ENCODE data around the gene GLRX. TPM values are rescaled to one million over a fixed set of nuclear protein-coding genes. Genes with fewer than 3 reads are reported as not detected.
A peak's percentile ranks its signal among the peaks of the same experiment; 100 is the strongest.

Gene GLRX
- total RNA-seq, 2 experiments from 2014 or later: 21.0 to 31.5 TPM

DNA sequence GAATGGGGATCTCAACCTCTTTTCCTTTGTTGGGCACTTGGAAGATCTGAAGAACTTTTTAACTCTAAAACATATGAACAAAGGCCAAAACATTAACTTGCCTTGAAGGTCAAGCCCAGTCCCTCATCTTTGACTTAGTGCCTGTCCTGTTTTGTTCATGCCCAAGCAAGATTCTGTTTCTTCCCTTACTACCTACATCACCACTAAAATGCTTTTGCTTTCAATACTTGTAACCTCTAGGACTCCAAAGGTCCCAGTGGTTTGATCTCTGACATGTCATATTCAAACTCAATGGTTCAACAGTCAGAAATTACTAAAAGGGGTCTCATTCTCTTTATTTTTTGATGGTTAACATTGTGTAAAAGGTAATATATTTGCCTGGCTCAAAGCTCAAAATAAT lies 24.0 kb downstream of the GLRX start:
- ChIA-PET POLR2A (interaction anchor here (0.6 kb wide), 1 partner anchor 11 kb away, joined by 3 read pairs; no protein-coding TSS in a partner anchor), CTCF (interaction anchor here (0.6 to 1.3 kb wide), 4 partner anchors 17 to 415 kb away, joined by 3 to 5 read pairs (median 4); no protein-coding TSS in a partner anchor)
- H3K4me3 Mint-ChIP-seq: no peak overlapping the region
- H3K27ac Mint-ChIP-seq: no peak overlapping the region
- ATAC-seq (no peak), DNase-seq (no peak)
- intact Hi-C loops (cut with DNase I, micrococcal nuclease): no loop called here
- H3K36me3 Mint-ChIP-seq (ENCODE audit: low read depth): no peaks in the 10 kb centered on the region
- no peaks in the 10 kb centered on the region for H3K9me3 Mint-ChIP-seq (ENCODE audit: low read depth)
- H3K4me1 Mint-ChIP-seq: no peaks in the 10 kb centered on the region
- no peaks in the 10 kb centered on the region for H3K27me3 Mint-ChIP-seq

DNA sequence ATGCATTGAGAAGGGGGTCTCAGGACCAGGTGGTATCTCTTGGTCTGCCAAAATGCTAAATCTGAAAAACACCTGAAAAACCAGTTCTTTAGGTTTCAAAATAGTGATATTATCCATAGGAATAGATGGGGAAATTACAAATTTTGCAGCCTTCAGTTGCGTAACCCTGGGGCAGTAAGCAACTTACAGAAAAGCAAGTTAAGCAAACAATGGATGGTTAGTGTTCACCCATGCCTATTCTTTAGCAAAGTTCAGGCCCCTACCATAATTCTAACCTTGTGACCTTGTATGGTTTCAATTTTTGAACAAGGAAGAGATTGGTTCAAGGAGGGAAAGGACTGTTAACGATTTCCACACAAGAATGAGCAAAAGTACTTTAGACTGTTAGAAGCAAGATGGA lies 24.5 kb downstream of the GLRX start:
- CTCF ChIA-PET: interaction anchor here (1.3 to 1.7 kb wide), 2 partner anchors 16 to 49 kb away, joined by 3 to 5 read pairs; no protein-coding TSS in a partner anchor
- Mint-ChIP-seq H3K27me3 (no peaks in the 10 kb centered on the region), H3K4me3 (no peak overlapping the region)

DNA sequence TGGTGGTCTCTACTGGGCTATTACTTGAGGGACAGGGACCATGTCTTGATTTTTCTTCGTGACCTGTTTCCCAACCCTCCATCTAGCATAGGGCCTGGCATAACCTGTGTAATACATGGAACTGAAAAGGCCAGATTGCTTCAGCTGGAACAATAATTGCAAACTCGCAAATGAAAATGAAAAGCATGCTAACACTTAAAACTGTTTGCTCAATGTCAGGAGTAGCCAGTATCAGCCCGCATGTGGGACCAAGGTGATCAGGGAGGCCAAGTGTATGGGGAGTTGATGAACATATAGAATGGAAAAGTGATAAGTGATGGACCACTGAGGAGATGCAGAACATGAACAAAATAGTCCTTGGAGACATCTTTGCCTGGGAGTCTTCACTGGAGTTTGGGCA lies 25.2 kb downstream of the GLRX start:
- DNase-seq (no peak), ATAC-seq (no peak)
- Mint-ChIP-seq H3K9me3 (ENCODE audit: low read depth) (no peaks in the 10 kb centered on the region), H3K27ac (no peak overlapping the region), H3K4me3 (no peak overlapping the region), H3K27me3 (no peaks in the 10 kb centered on the region), H3K36me3 (ENCODE audit: low read depth) (no peaks in the 10 kb centered on the region), H3K4me1 (no peaks in the 10 kb centered on the region)
- intact Hi-C loops (cut with DNase I, micrococcal nuclease): no loop called here
- ChIA-PET POLR2A (no interaction called here), CTCF (interaction anchor here (0.9 to 1.7 kb wide), 2 partner anchors 12 to 15 kb away, joined by 3 read pairs; no protein-coding TSS in a partner anchor)

More for the DNA sequence above, 24.5 kb downstream of the GLRX start:
- intact Hi-C loops (cut with DNase I, micrococcal nuclease): no loop called here
- H3K9me3 Mint-ChIP-seq (ENCODE audit: low read depth): no peaks in the 10 kb centered on the region
- DNase-seq: no peak
- POLR2A ChIA-PET: interaction anchor here (0.6 kb wide), 1 partner anchor 12 kb away, joined by 3 read pairs; no protein-coding TSS in a partner anchor
- no peak overlapping the region for H3K27ac Mint-ChIP-seq
- no peak for ATAC-seq
- H3K4me1 Mint-ChIP-seq: no peaks in the 10 kb centered on the region
- H3K36me3 Mint-ChIP-seq (ENCODE audit: low read depth): no peaks in the 10 kb centered on the region

- Mint-ChIP-seq H3K36me3 (ENCODE audit: low read depth) (no peaks in the 10 kb centered on the region), H3K4me1 (no peaks in the 10 kb centered on the region), H3K27me3 (no peaks in the 10 kb centered on the region), H3K9me3 (ENCODE audit: low read depth) (no peaks in the 10 kb centered on the region), H3K4me3 (no peak overlapping the region), H3K27ac (no peak overlapping the region)
- no peak for DNase-seq
- no peak for ATAC-seq
- intact Hi-C loops (cut with DNase I, micrococcal nuclease): no loop called here
- POLR2A ChIA-PET: no interaction called here
- CTCF ChIA-PET: interaction anchor here (3.8 kb wide), 1 partner anchor 12 kb away, joined by 31 read pairs; no protein-coding TSS in a partner anchor
Measured at GRCh38 chr5:95794070-95794516, 28.4 kb downstream of the GLRX start.

DNA sequence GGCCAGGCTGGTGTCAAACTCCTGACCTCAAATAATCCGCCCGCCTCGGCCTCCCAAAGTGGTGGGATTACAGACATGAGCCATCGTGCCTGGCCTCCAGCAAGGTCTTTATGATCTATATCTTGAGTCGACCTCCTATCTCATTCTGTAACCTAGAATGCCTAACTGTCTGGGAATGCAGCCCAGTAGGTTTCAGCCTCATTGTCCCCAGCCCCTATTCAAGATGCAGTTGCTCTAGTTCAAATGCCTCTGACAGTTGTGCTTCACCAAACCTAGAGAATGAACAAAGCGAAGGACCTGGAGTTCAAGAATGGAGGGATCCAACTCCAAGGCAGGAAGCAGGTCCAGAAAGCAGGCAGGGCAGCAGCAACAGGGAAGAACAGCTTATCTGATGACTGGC lies 30.8 kb downstream of the GLRX start:
- no peak for ATAC-seq
- Mint-ChIP-seq H3K4me3 (no peak overlapping the region), H3K27ac (no peak overlapping the region), H3K9me3 (ENCODE audit: low read depth) (no peaks in the 10 kb centered on the region), H3K27me3 (no peaks in the 10 kb centered on the region), H3K4me1 (no peaks in the 10 kb centered on the region), H3K36me3 (ENCODE audit: low read depth) (no peaks in the 10 kb centered on the region)
- CTCF ChIA-PET: interaction anchor here (0.5 to 3.8 kb wide), 5 partner anchors 10 to 436 kb away, joined by 3 to 31 read pairs (median 3); no protein-coding TSS in a partner anchor
- intact Hi-C loops (cut with DNase I, micrococcal nuclease): no loop called here
- DNase-seq: no peak
- POLR2A ChIA-PET: no interaction called here

DNA sequence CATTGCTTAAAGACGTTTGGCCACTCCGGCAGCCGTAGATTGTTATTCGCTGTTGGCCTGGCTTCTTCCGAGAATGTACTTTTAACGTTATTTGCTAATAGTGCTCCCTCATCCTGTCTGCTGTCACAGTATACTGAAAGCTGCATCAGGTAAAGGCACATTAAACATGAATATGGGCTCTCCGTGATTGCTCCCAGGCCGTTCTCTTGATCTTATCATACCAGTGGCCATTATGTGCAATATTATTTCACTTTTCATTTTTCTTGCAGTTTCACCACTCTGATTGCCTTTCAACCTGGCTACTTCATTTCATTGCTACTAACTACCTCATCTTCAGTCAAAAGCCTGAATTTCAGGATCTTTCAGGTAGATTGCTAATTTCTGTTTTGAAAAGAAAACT lies 34.0 kb downstream of the GLRX start:
- Mint-ChIP-seq H3K9me3 (ENCODE audit: low read depth) (no peaks in the 10 kb centered on the region), H3K27ac (no peak overlapping the region), H3K4me1 (no peaks in the 10 kb centered on the region), H3K36me3 (ENCODE audit: low read depth) (no peaks in the 10 kb centered on the region), H3K4me3 (no peak overlapping the region), H3K27me3 (no peaks in the 10 kb centered on the region)
- intact Hi-C loops (cut with DNase I, micrococcal nuclease): no loop called here
- DNase-seq (no peak), ATAC-seq (no peak)
- ChIA-PET CTCF (interaction anchor here (0.7 to 2.0 kb wide), 4 partner anchors 7 to 125 kb away, joined by 3 to 13 read pairs (median 3); no protein-coding TSS in a partner anchor), POLR2A (no interaction called here)

DNA sequence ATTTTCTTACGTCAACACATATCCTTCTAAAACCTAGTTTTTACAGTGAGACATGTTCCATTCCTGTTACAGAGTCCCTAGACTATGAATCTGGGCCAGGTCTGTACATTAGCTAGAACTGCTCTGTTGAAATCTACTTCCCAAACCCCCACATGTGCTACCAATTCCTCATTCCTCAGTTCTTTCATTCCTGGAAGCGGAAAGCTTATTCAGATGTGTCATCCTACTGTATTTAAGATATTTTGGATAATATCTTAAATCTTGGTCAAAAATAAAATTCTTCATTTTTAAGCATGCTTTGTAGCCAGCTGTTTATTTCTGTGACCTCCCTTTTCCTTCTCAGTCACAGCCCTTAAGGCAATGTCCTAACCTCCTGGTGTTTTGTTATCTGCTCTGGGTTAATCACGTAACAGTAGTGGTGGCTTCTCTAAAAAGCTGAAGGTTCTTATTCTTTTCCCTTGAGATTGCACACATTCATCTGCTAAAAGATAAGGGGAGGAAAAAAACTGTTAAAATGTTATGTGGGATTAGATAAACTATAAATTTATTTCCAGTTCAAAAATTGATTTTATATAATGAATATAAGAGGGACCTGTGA lies 35.6 kb downstream of the GLRX start:
- intact Hi-C loops (cut with DNase I, micrococcal nuclease): no loop called here
- DNase-seq (no peak), ATAC-seq (no peak)
- Mint-ChIP-seq H3K4me1 (no peaks in the 10 kb centered on the region), H3K9me3 (ENCODE audit: low read depth) (no peaks in the 10 kb centered on the region), H3K4me3 (no peak overlapping the region), H3K36me3 (ENCODE audit: low read depth) (no peaks in the 10 kb centered on the region), H3K27me3 (no peaks in the 10 kb centered on the region), H3K27ac (no peak overlapping the region)
- POLR2A ChIA-PET: interaction anchor here (0.7 kb wide), 1 partner anchor 714 kb away, joined by 3 read pairs; no protein-coding TSS in a partner anchor
- CTCF ChIA-PET: interaction anchor here (0.7 to 7.2 kb wide), 5 partner anchors 34 to 567 kb away, joined by 3 to 142 read pairs (median 3); no protein-coding TSS in a partner anchor

DNA sequence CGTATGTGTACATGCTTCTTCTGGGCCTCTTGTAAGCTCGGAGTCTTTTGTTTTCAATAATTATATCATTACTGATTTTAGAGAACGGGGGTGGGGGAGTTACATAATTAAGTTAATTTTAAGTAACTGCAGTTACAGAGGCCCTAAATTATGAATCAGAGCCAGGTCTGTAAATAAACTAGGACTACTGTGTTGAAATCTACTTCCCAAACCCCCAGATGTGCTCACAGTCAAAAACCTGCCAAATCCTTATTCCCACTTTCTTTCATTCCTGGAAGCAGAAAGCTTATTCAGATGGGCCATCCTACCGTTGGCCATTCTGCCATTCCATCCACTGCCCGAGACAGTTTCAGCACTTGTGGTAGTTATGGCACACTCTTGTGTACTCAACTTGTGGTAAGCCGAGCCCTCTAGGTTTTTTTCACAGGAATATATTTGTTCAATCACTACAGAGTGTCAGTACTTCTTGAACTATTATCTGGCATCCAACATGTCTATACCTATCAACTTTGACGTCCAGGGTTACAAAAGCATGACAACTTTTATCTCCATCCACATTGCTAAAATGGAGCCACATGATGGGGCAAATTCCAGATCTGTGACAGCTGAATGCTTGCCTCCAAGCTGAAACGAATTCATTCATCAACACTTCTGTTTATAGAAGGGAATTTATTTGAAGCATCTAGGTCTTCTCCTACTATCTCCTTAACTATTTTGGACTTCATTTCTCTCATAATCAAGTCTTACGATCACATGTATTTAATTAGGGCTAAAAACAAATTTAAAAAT lies 37.8 kb downstream of the GLRX start:
- intact Hi-C loops (cut with DNase I, micrococcal nuclease): no loop called here
- no peaks in the 10 kb centered on the region for H3K27me3 Mint-ChIP-seq
- DNase-seq (no peak), ATAC-seq (no peak)
- H3K9me3 Mint-ChIP-seq (ENCODE audit: low read depth): no peaks in the 10 kb centered on the region
- H3K27ac Mint-ChIP-seq: no peak overlapping the region
- POLR2A ChIA-PET: no interaction called here
- H3K4me3 Mint-ChIP-seq: no peak overlapping the region
- peaks cover 5% of the 10 kb centered on the region for H3K4me1 Mint-ChIP-seq
- H3K36me3 Mint-ChIP-seq (ENCODE audit: low read depth): no peaks in the 10 kb centered on the region
- CTCF ChIA-PET: interaction anchor here (1.2 to 7.2 kb wide), 4 partner anchors 36 to 550 kb away, joined by 3 to 142 read pairs (median 47); partner anchors contain the start of gene GLRX

GRCh38 chr5:95783661-95784060 lies 38.9 kb downstream of the GLRX start:
- CTCF ChIA-PET: interaction anchor here (1.0 to 7.2 kb wide), 8 partner anchors 24 to 120 kb away, joined by 3 to 142 read pairs (median 23); partner anchors contain the start of gene GLRX
- Mint-ChIP-seq H3K27me3 (no peaks in the 10 kb centered on the region), H3K4me3 (no peak overlapping the region), H3K27ac (no peak overlapping the region), H3K9me3 (ENCODE audit: low read depth) (no peaks in the 10 kb centered on the region), H3K36me3 (ENCODE audit: low read depth) (no peaks in the 10 kb centered on the region), H3K4me1 (peaks cover 5% of the 10 kb centered on the region)
- DNase-seq (no peak), ATAC-seq (no peak)
- intact Hi-C loops (cut with DNase I, micrococcal nuclease): no loop called here
- POLR2A ChIA-PET: no interaction called here

DNA sequence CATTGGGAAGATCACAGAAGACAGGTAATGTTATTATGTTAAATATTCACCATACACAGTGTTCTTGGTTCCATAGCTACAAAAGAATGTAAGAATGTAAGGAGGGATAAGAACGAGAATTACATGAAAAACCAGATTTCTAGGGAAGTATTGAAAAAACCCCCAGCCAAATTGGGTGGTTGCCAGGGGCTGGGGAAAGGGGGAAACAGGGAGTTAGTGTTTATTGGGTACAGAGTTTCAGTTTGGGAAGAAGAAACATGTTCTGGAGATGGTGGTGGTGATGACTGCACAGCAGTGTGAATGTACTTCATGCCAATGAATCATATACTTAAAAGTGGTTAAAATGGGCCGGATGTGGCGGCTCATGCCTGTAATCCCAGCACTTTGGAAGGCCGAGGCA lies 40.3 kb downstream of the GLRX start:
- no peak overlapping the region for H3K4me3 Mint-ChIP-seq

GRCh38 chr5:95781101-95781583 lies 41.4 kb downstream of the GLRX start:
- Mint-ChIP-seq H3K27ac (peak overlapping the region; percentile 12), H3K4me1 (peaks cover 5% of the 10 kb centered on the region), H3K9me3 (ENCODE audit: low read depth) (no peaks in the 10 kb centered on the region), H3K27me3 (no peaks in the 10 kb centered on the region), H3K4me3 (no peak overlapping the region), H3K36me3 (ENCODE audit: low read depth) (no peaks in the 10 kb centered on the region)
- DNase-seq: peak; percentile 84
- POLR2A ChIA-PET: interaction anchor here (1.0 to 1.1 kb wide), 2 partner anchors 25 to 67 kb away, joined by 3 to 4 read pairs; no protein-coding TSS in a partner anchor
- peak; percentile 99 for ATAC-seq
- CTCF ChIA-PET: interaction anchor here (0.5 to 7.2 kb wide), 67 partner anchors 8 to 559 kb away, joined by 3 to 142 read pairs (median 5); partner anchors contain the start of genes GLRX, RFESD and RHOBTB3
- intact Hi-C loops (cut with DNase I, micrococcal nuclease): loop anchor here (1.0 to 2.0 kb wide), 6 partner anchors 62 to 556 kb away; no protein-coding TSS in a partner anchor

More for the DNA sequence above, 40.3 kb downstream of the GLRX start:
- Mint-ChIP-seq H3K36me3 (ENCODE audit: low read depth) (no peaks in the 10 kb centered on the region), H3K27me3 (no peaks in the 10 kb centered on the region), H3K9me3 (ENCODE audit: low read depth) (no peaks in the 10 kb centered on the region), H3K27ac (no peak overlapping the region), H3K4me1 (peaks cover 5% of the 10 kb centered on the region)
- ChIA-PET CTCF (interaction anchor here (0.6 to 7.2 kb wide), 45 partner anchors 7 to 557 kb away, joined by 3 to 142 read pairs (median 7); partner anchors contain the start of genes GLRX, RFESD and RHOBTB3), POLR2A (no interaction called here)
- intact Hi-C loops (cut with DNase I, micrococcal nuclease): no loop called here
- DNase-seq (no peak), ATAC-seq (no peak)
